ENCODE measurements around the gene PRPH.
"Not testable (repeated sequence)": the region's sequence is repeated elsewhere in the genome, so short reads cannot be mapped to it uniquely, and the experiment has no call there.

Gene PRPH

DNA sequence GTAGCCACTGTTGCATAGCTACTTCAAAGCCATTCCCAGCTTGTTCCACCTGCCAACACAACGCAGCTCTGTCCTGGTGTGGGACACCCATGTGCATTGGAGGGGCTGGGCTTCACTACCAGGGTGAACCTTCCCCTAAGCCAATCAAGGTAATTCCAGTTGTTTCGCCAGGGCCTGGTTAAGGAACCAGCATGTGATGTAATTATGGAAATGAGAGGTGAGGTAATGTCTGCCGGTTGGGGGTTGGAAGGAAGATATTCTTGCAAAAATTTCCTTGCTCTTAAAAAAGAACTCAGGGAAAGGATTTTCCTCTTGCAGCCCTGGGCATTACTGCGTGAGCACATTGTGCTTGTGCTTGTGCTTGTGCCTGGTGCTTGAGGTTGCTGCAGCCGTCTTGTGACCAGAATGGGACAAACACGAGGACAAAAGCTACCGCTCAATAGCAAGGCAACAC is 15.2 kb upstream of the PRPH start:
- TF ChIP-seq, protein P1, sequence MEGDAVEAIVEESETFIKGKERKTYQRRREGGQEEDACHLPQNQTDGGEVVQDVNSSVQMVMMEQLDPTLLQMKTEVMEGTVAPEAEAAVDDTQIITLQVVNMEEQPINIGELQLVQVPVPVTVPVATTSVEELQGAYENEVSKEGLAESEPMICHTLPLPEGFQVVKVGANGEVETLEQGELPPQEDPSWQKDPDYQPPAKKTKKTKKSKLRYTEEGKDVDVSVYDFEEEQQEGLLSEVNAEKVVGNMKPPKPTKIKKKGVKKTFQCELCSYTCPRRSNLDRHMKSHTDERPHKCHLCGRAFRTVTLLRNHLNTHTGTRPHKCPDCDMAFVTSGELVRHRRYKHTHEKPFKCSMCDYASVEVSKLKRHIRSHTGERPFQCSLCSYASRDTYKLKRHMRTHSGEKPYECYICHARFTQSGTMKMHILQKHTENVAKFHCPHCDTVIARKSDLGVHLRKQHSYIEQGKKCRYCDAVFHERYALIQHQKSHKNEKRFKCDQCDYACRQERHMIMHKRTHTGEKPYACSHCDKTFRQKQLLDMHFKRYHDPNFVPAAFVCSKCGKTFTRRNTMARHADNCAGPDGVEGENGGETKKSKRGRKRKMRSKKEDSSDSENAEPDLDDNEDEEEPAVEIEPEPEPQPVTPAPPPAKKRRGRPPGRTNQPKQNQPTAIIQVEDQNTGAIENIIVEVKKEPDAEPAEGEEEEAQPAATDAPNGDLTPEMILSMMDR (IDR thresholded peaks at IDR 0.05; ENCODE audit: low read length, missing control alignments): no peak
- no peak overlapping the region for H3K4me3 ChIP-seq (replicated peaks; ENCODE audit: low read depth, low read length)
- DNase-seq (ENCODE audit: low read depth): peak; percentile 35

DNA sequence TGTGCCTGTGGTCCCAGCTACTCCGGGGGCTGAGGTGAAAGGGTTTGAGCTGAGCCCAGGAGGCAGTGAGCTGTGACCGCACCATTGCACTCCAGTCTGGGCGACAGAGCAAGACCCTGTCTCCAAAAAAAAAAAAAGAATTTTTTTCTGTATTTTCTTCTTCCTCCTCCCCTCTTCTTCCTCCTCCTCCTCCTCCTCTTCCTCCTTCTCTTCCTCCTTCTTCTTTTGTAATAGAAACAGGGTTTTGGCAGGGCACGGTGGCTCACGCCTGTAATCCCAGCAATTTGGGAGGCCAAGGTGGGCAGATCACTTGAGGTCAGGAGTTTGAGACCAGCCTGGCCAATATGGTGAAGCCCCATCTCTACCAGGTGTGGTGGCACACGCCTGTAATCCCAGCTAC is 14.4 kb upstream of the PRPH start:
- H3K4me3 ChIP-seq (replicated peaks; ENCODE audit: low read depth, low read length); DNase-seq (ENCODE audit: low read depth): not testable (repeated sequence)

DNA sequence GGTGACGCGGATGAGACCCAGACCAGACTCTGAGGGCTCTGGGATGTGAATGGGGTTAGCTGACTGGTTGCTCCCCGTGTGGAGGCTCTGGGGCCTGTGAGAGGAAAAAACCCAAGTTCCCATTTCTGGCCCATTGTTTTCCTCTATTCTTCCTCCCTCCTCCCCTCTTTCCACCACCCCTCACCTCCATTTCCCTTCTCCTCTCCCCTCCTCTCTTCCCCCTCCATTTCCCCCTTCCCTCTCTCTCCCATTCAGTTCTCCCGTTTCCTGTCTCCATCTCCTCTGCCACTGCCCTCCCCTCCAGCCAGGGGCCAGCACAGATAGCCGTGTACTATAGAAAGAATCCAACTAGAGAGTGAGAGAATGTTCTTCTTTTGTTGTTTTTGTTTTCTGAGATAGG is 12.6 kb upstream of the PRPH start:
- no peak for DNase-seq (ENCODE audit: low read depth)
- TF ChIP-seq, protein P1 (IDR thresholded peaks at IDR 0.05; ENCODE audit: low read length, missing control alignments): no peak
- H3K4me3 ChIP-seq (replicated peaks; ENCODE audit: low read depth, low read length): no peak overlapping the region

DNA sequence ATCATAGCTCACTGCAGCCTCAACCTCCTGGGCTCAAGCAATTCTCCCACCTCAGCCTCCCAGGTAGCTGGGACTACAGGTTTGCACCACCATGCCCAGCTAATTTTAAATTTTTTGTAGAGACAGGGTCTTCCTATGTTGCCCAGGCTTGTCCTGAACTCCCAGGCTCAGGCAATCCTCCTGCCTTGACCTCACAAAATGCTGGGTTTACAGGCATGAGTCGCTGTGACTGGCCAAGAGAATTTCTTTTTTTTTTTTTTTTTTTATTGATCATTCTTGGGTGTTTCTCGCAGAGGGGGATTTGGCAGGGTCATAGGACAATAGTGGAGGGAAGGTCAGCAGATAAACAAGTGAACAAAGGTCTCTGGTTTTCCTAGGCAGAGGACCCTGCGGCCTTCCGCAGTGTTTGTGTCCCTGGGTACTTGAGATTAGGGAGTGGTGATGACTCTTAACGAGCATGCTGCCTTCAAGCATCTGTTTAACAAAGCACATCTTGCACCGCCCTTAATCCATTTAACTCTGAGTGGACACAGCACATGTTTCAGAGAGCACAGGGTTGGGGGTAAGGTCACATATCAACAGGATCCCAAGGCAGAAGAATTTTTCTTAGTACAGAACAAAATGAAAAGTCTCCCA is 12.1 kb upstream of the PRPH start:
- not testable (repeated sequence) for H3K4me3 ChIP-seq (replicated peaks; ENCODE audit: low read depth, low read length); DNase-seq (ENCODE audit: low read depth)

DNA sequence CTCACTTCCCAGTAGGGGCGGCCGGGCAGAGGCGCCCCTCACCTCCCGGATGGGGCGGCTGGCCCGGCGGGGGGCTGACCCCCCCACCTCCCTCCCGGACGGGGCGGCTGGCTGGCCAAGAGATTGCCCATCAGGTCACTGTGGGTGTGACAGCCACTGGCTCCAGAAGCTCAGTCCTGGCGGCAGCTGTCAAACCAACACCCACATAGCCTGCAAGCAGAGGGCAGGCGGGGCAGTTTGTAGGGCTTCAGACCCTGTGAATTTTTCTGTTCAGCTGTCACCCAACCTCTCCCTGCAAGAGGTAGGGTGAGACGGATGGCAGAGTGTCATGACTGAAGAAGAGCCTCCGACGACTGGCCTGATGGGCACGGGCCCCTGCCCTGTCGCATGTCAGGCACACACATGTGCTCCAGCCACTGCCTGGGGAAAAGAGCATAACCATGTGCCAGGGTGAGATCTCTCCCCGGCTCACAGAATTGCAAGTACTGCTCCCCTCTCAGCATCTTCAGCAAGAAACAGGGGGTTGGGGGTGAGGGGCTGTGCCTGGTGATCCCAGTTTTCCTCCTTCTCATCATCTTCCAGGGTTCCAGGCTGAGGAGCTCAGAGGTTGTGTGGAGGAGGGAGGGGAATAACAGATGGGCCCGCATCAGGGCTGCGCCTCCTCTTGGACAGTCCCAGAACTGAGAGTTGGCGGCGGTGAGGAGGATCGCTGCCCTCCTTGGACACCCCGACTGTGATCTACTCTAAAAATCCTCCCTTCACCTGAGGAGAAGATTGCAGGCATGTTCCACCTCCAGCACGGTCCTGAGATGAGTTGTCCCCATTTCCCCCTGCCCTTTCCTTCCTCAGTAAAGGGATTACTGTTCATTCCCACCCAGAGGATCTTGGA is 11.2 kb upstream of the PRPH start:
- TF ChIP-seq, protein P1 (IDR thresholded peaks at IDR 0.05; ENCODE audit: low read length, missing control alignments): peak; percentile 22
- DNase-seq (ENCODE audit: low read depth): no peak
- no peak overlapping the region for H3K4me3 ChIP-seq (replicated peaks; ENCODE audit: low read depth, low read length)

DNA sequence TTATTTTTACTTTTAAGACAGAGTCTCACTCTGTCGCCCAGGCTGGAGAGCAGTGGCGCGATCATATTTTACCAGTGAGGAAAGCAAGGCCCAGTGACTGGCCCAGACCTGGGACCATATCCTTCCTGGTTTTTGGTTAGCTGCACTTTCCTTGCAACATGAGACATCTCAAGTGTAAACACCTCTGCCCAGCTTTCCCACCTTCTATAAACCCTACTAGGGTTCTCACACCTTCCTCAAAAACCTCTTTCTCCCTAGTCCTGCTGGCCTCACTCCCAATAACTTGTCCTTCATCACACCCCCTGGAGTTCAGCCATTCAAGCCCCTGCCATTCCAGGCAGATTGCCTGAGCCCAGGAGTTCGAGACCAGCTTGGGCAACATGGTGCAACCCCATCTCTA is 10.3 kb upstream of the PRPH start:
- DNase-seq (ENCODE audit: low read depth): no peak
- TF ChIP-seq, protein P1 (IDR thresholded peaks at IDR 0.05; ENCODE audit: low read length, missing control alignments): no peak

DNA sequence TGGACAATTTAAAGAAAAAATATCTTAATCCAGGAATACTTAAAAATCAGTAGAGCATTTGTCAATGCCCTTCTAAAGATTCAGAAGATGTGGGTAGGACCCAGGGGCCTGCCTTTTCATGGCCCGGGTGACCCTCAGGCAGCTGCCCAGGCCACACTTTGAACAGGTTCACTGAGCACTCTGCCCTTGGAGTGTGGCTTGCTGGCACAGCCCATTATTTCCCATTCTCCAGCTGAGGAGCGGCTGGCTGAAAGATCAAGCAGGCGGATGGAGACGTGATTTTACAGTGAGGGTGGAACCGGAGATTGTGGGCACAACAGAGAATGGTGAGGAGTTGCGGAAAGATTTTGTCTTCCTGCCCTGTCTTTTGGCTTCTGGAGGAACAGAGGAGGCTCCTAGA is 7.1 kb upstream of the PRPH start:
- no peak overlapping the region for H3K4me3 ChIP-seq (replicated peaks; ENCODE audit: low read depth, low read length)
- DNase-seq (ENCODE audit: low read depth): no peak
- TF ChIP-seq, protein P1 (IDR thresholded peaks at IDR 0.05; ENCODE audit: low read length, missing control alignments): no peak

More for the DNA sequence above, 10.3 kb upstream of the PRPH start:
- H3K4me3 ChIP-seq (replicated peaks; ENCODE audit: low read depth, low read length): no peak overlapping the region

Data from fibroblast of pulmonary artery (primary cell).